Coronary artery (tissue), 2 donors: ENCODE results near the gene OVCA2.

Source experiments
- DNase-seq: peaks from one replicate; pipeline ENCODE4 v3.0.0-alpha.2; 2017; ENCODE audit warnings: low spot score
- H3K27ac ChIP-seq, 2 donors: fragments of 200-600 bp; sonication (generic); one replicate each; pipeline ENCODE4 v1.5.1; 2016 to 2019
- H3K4me3 ChIP-seq: fragments of 200-600 bp; sonication (generic); 2 replicates; pipeline ENCODE4 v1.5.1; 2016; ENCODE audit warnings: mild to moderate bottlenecking, moderate library complexity
- CTCF ChIP-seq: fragments of 200-600 bp; sonication (generic); IDR thresholded peaks from one replicate; pipeline ENCODE4 v1.5.1; 2019; ENCODE audit warnings: antibody characterized with exemption

Gene OVCA2

GRCh38 chr17:2050300-2051060 is 8.7 kb downstream of the OVCA2 start:
- DNase-seq: no peak
- TF ChIP-seq CTCF: no peak
- peak overlapping the region; percentile 98 for H3K4me3 ChIP-seq
- peak overlapping the region in 1 of 2 donors; percentile 69 for H3K27ac ChIP-seq

- Histone ChIP-seq H3K4me3 (peak overlapping the region; percentile 98), H3K27ac (peak overlapping the region in 1 of 2 donors; percentile 3)
- no peak for DNase-seq
- no peak for TF ChIP-seq CTCF
These were observed 9.5 kb downstream of the OVCA2 start for GRCh38 chr17:2051061-2051932.

- no peak for TF ChIP-seq CTCF
- DNase-seq: no peak
- no peak overlapping the region for H3K27ac ChIP-seq
- H3K4me3 ChIP-seq: no peak overlapping the region
These were observed 10.2 kb downstream of the OVCA2 start for GRCh38 chr17:2051933-2052559.

GRCh38 chr17:2053380-2054261 is 11.8 kb downstream of the OVCA2 start:
- DNase-seq: no peak
- H3K4me3 ChIP-seq: peak overlapping the region; percentile 69
- peak overlapping the region in 1 of 2 donors; percentile 88 for H3K27ac ChIP-seq
- no peak for TF ChIP-seq CTCF

GRCh38 chr17:2054262-2054511 is 12.4 kb downstream of the OVCA2 start:
- Histone ChIP-seq H3K4me3 (peak overlapping the region; percentile 69), H3K27ac (peak overlapping the region in 1 of 2 donors; percentile 88)
- DNase-seq: no peak
- no peak for TF ChIP-seq CTCF

- peak within 1 kb of the TSS; percentile 69 for H3K4me3 ChIP-seq
- TF ChIP-seq CTCF: peak; percentile 98
- H3K27ac ChIP-seq: peak within 1 kb of the TSS; percentile 63 to 88
- DNase-seq: no peak
These were observed 12.9 kb downstream of the OVCA2 start, which contains the start of gene HIC1 for GRCh38 chr17:2054512-2055291. TSS of gene HIC1 (plus strand) at chr17:2055103. CDS start at chr17:2056691, 1,588 bp downstream.
